HG02970 (cell line): Measurements from ENCODE around the gene CHN1.

Experiments
- ATAC-seq: cut with Tn5 transposase; IDR thresholded peaks from one replicate; pipeline ENCODE4 v1.9.1; 2021; ENCODE audit warnings: mild to moderate bottlenecking, moderate library complexity, moderate number of reproducible peaks; ENCODE audit not compliant: unreplicated experiment, low FRiP score

CHN1 gene

DNA sequence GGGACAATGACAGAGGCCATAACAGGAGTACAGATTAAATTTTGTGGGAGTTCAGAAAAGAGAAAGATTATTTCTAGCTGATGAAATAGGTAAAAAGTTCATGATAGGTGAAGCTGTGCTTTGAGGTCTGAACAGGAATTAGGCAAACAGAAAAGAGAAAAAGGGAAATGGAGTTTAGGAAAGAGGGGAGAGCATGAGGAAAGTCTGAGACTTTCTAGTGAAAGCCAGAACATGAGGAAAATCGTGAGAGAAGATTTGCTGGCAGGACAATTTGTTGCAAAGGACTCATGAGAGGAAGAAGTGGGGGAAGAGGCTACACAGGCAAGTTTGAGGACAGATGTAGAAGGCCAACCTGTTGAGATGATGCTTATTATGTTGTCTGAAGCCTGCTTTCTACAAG lies 6.3 kb upstream of the CHN1 start:
- no peak for ATAC-seq

DNA sequence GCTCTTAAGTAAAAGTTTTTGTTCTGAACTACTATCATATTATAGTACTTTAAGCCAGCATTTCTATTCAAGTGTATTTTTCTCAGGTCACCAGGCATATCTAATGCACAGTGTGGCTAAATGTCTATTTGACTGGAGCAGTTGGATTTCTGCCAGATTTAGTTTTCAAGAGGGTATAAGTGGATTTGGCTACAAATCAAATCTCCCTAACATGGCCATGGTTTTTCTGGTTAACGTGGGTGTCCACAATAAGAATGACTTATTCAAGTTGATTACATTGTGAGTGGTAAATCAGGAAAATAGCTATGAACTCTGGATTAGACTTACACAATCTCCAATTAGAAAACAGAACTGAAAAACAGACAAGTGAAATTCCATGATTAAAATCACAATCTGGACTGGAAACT lies 5.7 kb upstream of the CHN1 start:
- no peak for ATAC-seq

- ATAC-seq, result no peak
These were observed 4.9 kb upstream of the CHN1 start for GRCh38 chr2:175009917-175010621.

DNA sequence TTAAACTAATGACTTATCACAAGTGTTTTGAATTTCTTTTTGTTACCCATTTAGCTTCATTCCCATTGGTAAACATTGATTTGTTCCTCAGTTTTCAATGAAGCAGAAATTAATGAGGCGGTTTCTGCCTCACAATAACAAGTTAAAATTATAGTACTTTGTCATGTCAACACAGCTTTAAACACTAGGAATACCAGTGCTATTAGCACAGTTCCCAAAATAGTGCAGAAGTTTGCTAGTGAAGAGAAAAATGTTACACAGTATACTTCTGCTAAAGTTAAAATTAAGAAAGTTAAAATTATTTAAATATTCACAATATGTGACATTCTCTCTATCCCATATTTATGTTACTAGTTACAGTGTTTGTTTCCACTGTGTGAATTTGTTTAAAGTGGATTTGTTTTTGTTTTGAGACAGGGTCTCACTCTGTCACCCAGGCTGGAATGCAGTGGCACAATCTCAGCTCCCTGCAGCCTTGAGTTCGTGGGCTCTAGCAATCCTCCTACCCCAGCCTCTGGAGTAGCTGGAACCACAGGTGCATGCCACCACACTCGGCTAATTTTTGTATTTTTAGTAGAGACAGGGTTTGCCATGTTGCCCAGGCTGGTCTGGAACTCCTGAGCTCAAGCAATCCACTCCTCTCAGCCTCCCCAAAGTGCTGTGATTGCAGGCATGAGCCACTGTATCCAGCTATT lies 3.8 kb upstream of the CHN1 start:
- ATAC-seq, result no peak

- no peak for ATAC-seq
These were observed 2.8 kb upstream of the CHN1 start for GRCh38 chr2:175008009-175008408.

DNA sequence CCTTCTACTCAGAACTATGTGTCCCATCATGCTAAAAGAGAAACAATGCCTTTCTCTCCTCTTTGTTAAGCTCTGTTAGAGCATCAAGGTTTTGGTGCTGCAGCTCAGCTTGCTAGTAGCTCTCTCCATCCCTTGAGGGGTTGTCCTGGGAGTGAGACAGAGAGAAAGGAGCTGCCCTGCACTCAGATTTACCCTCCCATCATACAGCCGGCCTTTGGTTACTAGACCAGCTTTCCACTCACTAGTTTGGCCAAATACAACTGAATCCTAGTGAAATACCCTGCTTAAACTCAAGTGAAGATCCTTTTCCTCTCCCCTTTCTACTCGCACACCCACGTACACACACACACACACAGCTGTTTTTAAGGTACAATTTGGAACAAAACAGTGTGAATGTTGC lies 2.3 kb upstream of the CHN1 start:
- no peak for ATAC-seq

- no peak for ATAC-seq
These were observed 1.1 kb upstream of the CHN1 start for GRCh38 chr2:175006281-175006680.

GRCh38 chr2:175005733-175006264 lies 618 bp upstream of the CHN1 start:
- ATAC-seq, result no peak

GRCh38 chr2:175004730-175004979 lies 526 bp downstream of the CHN1 start:
- ATAC-seq, result peak; percentile 23

DNA sequence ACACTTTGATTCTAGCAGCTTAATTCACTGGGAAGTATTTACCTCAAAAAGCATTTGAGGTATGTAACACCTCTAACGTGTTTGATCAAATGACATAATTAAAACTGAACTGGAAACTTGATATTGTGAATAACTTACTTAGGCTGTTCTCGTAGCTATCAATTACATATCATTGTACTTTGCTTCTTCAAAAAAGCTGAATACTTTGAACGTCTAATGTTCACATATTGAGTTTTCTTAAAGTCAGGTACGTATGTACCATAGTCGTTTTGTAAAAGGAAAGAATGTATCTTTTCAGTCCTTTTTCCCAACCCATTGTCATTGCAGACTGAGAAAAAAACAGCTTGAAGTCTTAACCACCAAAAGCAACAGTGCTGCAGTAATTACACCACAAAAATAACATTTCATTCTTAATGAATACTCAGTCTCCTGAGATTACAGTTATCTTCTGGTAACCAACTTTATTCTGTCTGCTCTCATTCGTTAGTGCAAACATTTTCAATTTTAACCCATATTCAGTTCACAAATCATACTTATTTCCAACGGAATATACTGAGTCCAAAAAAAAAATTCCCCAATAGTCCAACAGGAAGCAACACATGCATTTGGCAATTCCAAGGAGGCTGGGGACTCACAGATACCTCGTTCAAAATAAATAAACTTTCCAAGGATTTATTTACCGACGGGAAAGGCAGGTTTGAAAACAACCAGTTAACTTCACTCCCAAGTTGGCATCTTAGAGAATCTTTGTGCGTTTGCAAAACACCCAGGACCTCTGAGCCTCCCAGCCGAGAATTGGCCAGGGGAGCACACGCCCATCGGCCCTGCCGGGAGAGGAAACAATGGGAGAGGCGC lies 1.1 kb downstream of the CHN1 start:
- no peak for ATAC-seq

GRCh38 chr2:175002547-175003274 lies 2.5 kb downstream of the CHN1 start:
- ATAC-seq, result no peak

DNA sequence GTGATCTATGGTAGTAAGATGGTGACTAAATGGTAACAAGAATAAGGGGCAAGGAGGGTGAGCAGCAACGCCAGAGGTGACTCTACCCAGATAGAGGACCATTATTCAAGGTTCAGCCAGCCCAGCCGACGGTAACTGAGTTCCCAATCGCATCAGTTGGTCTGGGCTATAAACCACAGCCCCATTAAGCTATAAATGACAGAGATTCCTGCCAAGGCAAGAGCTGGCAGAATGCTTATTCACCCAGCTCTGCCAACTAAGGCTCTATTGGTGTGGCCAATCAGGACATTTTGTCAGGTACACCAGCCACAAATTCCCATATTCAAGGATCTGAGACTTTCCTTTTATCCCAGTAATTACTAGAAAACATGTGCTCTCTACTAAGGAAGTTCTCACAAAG lies 3.6 kb downstream of the CHN1 start:
- ATAC-seq, result no peak

DNA sequence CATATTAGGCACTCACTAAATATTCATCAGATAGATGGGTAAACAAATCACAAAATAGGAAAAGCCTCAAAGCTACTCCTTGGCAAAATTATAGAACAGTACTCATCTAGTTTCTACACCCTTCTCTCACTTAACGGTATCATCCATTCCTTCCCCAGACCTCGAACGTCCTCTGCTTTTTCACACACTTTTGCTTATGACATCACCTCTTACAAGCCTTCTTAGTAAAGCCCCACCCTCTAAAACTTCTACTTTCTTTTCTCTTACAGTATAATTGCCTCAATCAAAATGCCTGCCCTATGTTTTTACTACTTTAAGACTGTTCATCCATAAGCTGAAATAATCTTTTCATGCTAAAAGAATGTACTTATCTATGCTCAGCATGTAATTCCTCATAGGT lies 8.1 kb downstream of the CHN1 start:
- ATAC-seq, result no peak

- ATAC-seq, result no peak
These were observed 8.6 kb downstream of the CHN1 start for GRCh38 chr2:174996622-174997021.

DNA sequence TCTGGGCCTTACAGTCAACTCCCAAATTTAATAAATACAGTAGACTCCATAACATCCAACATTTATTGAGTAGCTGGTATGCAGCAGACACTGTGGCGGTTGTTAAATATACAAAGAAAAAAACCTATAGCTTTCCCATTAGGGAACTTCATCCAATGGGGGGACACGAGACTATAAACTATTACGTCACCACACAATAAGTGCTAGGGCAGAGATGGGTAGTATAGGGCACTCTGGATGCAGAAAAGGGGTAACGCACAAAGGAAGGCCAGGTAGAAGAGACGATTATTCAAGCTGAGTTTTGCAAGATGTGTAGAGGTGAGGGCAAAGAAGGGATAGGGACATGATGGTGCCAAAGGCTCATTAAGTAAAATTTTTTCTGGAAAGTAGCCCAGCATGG lies 10.8 kb downstream of the CHN1 start:
- no peak for ATAC-seq

- ATAC-seq, result no peak
These were observed 12.3 kb downstream of the CHN1 start for GRCh38 chr2:174992886-174993285.

DNA sequence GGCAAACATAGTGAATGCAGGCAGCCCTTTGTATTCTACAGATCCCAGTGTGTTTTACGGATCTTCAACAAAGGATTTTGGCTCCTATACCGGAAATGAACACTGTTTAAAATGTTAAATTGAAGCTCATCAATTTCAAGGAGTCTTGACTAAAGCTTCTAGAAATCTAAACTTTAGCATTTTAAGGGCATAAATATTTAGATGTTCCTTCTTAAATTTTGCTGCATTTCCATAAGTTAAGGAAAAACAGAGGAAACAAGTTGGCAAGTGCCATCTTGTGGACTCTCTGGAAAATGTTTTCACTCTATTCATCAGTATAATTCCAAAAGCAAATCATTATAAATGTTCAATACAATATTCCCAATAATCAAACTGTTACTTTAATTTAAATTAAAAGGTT lies 19.6 kb downstream of the CHN1 start:
- ATAC-seq, result no peak

- no peak for ATAC-seq
These were observed 20.6 kb downstream of the CHN1 start for GRCh38 chr2:174984561-174984960.

GRCh38 chr2:174981331-174981730 lies 23.9 kb downstream of the CHN1 start:
- no peak for ATAC-seq

DNA sequence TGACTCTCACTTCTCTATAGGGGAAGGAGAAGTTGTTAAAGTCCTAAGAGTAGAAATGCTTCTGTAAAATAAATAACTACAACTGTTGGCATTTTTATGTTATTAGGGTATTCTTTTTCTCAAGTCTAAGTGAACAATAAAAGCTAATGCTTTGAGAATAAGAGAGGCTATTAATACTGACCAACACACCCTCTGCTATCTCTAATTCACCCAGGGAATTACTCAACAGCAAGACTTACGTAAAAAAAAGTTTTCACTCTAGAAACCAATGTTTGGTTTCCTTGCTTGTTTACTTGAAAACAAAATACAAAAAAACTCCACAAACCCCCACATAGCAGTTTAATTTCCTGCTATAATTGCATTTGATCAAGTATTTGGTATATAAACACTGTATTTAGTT lies 25.2 kb downstream of the CHN1 start:
- no peak for ATAC-seq

DNA sequence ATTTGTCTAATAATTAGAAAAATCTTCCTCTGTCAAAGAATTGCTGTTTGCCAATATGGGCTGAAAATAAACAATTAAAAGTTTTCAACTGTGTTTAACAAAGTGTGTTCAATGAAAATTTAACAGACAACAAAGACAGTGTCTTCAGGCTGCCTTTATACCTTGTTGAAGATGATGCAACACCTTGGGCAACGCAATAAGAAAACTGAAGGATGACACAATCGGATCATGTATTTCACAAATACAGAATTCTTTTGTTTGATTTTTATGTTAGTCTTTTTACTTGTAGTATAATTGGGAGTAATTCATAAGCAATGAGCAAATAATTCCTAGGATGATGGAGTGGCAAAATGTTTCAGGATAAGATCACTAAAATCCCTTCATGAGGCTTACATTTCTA lies 27.8 kb downstream of the CHN1 start:
- no peak for ATAC-seq
